HG03196 (cell line): ENCODE measurements around the gene TXNL4A.
"Not testable (repeated sequence)": the region's sequence is repeated elsewhere in the genome, so short reads cannot be mapped to it uniquely, and the experiment has no call there.

ENCODE experiments used
- ATAC-seq: cut with Tn5 transposase; IDR thresholded peaks from one replicate; pipeline ENCODE4 v1.9.1; 2021; ENCODE audit not compliant: unreplicated experiment

Gene TXNL4A

DNA sequence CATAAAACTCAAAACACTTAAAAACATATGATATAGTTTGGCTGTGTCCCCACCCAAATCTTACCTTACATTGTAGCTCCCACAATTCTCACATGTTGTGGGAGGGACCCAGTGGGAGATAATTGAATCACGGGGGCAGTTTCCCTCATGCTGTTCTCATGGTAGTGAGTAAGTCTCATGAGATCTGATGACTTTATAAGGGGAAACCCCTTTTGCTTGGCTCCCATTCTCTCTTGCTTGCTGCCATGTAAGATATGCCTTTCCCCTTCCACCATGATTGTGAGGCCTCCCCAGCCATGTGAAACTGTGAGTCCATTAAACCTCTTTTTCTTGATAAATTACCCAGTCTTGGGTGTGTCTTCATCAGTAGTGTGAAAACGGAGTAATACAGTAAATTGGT is 11.3 kb upstream of the TXNL4A start:
- ATAC-seq: not testable (repeated sequence)

DNA sequence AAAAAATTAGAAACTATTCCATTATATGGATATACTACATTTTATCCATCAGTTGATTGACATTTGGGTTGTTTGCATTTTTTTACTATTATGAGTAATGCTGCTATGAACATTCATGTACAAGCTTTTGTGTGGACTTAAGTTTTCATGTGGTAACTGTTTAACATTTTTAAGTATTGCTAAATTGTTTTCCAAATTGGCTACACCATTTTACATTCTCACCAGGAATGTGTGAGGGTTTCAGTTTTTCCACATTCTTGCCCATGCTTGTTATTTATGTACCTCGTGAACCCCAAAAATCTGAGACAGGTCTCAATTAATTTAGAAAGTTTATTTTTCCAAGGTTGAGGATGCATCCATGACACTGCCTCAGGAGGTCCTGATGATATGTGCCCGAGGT is 3.1 kb upstream of the TXNL4A start:
- ATAC-seq: no peak

DNA sequence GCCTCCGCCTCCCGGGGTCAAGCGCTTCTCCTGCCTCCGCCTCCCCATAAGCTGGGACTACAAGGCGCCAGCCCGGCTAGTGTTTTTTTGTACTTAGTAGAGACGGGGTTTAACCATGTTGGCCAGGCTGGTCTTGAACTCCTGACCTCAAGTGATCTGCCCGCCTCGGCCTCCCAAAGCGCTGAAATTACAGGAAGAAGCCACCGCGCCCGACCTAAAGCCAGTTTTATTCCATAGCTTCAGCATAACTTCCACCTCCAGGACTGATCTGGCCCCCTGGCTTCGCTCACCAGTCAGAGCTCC is 783 bp upstream of the TXNL4A start:
- ATAC-seq: no peak

DNA sequence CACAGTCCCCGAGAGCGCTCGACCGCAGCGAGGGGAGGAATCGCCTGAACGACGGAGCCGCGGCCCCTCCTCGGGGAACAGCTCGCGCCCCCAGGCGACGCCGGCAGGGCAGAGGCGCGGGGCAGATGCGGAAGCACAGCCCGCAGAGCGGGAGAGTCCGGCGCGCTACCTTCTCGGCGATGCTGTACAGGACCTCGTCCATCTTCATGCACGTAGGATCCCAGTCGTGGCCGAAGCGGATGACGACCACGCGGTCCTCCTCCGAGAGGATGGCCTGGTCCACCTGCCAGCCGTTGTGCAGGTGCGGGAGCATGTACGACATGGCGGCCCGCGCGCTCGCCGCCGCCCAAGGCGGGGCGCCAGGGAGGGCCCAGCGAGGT is 302 bp downstream of the TXNL4A start:
- peak; percentile 63 for ATAC-seq

DNA sequence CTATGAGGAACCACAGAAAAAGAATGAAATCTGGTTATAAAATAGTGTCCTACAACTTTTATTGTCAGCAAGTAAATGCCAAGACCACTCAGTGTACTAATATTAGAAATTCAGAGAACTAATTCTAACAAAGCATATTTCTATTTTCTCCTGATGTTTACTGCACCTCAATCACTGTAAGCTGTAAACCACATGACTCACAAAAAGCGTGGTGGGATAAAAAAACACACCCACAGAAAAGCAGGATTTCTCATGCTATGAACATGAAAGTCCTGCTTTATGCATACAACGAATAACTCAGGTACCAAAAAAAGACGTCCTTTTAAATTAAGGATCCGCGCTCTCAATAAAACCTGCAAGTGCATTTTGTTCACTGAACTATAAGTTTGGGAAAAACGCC is 797 bp downstream of the TXNL4A start:
- ATAC-seq: no peak

DNA sequence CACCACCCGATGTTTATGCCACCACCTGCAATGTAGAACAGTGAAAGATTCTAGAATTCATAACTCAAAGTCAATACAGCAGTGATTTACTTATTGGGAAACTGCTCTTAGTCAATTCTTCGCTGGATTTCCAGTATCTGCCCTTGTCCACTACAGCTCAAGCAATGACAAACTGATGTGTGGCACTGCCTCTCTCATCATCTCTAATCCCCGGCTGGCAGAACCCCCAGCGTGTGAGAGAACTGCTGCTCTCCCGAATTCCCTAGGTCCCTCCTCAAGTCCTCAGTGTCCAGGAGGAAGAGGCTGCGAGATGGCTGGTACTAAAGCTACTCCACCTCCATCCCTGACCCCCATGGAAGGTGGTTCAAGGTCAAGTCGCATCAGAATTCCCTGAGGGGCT is 1.6 kb downstream of the TXNL4A start:
- ATAC-seq: no peak

DNA sequence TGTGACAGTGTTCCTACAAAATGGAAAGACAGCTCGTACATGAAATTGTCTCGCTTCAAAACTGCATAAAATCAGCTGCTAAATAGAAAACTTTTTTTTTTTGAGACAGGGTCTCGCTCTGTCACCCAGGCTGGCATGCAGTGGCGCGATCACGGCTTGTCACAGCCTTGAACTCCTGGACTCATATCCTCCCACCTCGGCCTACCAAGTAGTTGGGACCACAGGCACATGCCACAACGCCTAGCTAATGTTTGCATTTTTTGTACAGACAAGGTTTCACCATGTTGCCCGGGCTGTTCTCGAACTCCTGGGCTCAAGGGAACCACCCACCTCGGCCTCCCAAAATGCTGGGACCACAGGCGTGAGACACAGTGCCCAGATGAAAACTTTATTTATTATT is 3.2 kb downstream of the TXNL4A start:
- no peak for ATAC-seq

DNA sequence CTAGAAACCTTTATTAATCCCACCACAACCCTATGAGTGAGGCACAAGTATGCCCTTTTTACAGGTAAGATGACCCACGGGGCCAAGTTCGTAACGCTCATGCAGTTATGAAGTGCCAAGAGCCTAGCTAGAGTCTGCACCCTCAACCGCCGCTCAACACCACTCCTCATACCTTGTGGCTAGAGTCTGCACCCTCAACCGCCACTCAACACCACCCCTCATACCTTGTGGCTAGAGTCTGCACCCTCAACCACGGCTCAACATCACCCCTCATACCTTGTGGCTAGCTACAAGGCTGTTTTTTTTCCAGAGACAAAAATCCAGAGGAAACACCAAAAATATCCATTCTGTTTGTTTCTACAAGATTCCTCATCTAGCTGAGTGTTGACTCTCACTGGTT is 4.6 kb downstream of the TXNL4A start:
- ATAC-seq: no peak

DNA sequence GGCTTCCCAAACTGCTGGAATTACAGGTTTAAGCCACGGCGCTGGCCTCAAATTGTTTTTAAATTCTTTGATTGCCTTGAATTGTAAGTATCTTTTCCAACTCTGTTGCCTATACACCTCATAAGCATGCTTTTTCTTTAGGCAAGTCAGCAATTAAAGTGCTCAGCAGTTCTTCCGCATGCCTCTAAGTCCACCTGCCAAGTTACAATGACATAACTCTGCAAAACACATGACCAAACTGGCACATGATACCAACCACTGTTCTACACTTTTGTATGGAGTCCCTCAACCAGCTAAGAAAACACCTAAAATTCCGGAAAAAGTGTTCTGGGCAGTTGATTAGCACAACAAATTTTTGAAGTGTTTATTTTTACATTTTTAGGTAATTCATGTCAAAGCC is 5.1 kb downstream of the TXNL4A start:
- ATAC-seq: no peak

DNA sequence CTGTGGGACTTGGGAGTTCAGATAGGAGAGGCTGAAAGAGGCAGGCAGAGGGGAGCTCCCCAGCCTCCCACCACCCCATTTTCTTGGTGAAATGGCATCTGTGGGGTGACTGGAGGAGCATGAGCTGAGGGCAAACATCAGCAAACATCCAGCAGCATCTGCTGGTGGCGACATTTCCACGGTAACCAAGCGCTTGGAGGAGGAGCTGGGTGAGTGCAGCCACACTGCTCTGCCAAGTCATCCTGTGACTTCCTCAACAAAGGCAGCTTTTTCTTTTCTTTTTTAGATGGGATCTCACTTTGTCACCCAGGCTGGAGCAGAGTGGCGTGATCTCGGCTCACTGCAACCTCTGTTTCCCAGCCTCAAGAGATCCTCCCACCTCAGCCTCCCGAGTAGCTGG is 5.6 kb downstream of the TXNL4A start:
- no peak for ATAC-seq

DNA sequence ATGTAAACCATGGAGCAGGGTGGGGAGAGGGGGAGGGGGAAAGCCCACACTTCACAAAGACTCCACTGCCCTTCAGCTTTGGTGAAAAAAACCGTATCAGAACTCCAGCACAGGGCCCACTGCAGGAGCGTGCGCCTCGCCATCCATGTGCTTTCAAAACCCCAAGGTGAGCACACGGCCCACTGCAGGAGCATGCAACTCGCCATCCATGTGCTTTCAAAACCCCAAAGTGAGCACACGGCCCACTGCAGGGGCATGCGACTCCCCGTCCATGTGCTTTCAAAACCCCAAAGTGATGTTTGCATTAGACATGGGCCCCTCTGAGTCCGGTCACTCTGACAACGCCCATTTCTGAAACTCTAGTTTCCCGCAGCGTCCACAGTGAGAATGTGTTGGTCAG is 7.8 kb downstream of the TXNL4A start:
- ATAC-seq: no peak

DNA sequence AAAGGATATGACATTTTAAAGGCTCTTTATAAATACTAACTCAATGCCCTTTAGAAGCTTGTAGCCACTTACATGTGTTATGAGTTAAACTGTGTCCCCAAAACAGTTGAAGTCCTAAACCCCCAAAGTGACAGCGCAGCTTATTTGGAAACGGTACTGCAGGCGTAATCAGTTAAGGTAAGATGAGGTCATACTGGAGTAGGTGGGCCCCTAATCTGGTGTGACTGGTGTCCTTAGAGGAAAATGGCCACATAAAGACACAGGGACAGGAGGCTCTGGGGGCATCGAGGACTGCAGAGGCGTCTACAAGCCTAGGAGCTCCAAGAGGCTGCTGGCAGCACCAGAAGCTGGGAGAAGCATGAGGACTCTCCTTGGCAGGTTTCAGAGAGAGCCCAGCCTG is 8.5 kb downstream of the TXNL4A start:
- no peak for ATAC-seq

DNA sequence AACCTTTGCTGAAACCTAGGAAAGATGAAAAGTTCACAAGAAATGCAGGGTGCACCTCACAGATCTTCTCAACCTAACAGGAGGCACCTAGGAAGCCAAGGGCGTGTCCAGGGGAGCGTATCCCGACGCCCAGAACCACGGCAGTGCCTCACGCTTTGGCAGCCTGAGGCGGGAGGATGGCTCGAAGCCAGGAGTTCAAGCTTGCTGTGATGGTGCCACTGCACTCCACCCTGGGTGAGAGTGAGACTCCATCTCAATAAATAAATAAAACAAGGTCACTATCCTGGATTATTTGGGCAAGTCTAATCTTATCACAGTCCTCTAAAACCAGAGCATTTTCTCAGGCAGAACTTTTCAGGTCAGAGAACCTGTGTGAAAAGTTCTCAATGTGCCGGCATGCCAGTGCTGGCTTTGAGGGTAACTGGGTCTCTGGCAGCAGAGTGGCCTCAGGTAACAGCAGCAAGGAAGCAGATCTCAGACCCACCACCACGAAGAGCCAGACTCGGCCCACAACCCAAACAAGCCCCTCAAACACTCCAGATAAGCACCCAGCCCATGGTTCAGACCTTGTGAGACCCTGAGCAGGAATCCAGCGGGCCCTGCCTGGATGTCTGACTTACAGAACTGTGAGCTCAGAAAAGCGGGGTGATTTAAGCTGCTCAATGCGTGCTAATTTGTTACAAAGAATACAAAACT is 12.2 kb downstream of the TXNL4A start:
- ATAC-seq: no peak

DNA sequence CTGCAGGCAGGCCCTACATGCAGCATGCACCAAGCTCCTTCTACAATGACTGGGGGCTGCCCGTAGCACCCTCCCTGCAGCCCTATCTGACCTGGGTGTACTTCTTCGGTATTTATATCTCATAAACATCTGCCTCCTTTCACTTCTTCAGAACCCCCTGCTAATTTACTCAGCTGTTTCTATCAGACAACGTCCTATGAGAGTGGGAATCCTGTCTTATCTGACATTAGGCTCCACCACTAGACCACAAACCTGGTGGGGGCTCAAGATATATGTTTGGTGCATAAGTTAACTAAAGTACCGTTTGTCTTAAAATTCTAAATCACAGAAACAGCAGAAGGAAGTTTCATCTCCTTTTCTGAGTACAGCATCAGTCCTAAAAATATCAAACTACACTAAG is 13.3 kb downstream of the TXNL4A start:
- ATAC-seq: no peak

DNA sequence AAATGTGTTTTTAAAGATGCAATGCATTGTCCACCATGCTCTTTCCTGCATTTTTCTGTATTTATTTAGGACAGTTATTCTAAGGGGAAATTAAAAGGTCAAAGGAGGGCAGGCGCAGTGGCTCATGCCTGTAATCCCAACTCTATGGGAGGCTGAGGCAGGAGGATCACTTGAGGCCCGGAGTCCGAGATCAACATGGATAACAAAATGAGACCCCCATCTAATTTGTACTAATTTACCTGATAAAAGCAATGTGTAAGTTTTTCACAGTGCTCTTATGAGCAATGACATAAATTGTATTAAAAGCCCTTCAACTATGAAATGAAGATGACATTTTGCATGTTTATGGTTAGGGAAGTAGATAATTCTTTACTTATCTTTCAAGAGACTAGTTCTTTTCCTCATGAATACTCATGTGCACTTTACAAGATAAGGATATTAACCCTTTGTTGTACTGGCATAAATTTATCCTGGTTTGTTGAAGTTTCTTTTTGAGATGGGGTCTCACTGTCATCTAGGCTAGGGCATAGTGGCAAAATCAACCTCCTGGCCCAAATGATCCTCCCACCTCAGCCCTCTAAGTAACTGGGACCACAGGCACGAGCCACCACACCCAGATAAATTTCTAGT is 14.2 kb downstream of the TXNL4A start:
- ATAC-seq: no peak

DNA sequence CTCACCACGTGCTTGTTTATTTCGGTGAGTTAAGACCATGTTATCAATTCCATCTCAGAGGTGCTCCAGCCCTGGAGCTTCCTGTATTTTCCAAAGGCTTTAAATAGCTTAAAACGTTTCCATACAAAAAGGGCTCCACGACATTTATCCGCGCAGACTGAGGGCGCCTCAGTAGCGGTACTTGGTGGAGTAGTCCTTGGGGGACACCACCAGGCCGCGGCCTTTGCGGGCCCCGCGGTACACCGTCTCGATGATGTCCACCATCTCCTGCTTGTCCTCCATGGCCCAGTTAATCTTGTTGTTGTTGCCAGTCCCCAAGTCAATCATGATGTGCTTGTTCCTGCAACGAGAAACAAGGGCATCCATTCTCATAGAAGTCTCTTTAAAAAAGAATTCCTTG is 14.8 kb downstream of the TXNL4A start:
- ATAC-seq: no peak

DNA sequence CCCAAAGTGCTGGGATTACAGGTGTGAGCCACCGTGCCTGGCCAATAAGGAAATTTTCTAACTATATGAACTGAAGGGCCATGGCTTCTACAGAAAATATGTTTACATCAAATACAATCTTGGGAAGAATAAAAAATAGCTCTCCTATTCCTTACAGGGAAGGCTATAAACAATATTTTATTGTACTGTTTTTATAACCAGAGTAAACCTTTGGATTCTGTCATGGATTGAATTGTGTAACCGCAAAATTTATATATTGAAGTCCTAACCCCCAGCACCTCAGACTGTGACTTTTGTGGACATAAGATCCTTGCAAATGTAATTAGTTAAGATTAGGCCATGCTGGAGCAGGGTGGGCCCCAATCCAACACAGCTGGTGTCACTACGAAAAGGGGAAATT is 15.6 kb downstream of the TXNL4A start:
- no peak for ATAC-seq

DNA sequence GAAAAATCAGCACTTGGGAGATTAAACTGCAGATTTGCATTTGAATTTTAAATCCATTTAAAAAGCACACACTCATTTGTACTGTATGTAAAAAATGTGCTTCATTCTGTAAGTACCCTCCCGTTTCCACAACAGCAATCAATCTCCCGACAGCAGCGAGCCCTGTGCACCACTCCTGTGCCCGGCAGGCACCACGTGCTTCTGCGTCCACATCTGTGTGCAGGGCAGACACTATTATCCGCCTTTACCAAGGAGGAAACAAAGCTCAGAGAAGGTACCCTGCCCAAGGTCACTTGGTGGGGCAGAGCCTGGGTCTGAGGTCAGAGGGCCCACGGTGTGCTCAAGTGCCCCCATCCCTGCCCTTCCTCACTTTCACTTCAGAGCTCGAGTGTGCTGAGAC is 16.4 kb downstream of the TXNL4A start:
- ATAC-seq: no peak

DNA sequence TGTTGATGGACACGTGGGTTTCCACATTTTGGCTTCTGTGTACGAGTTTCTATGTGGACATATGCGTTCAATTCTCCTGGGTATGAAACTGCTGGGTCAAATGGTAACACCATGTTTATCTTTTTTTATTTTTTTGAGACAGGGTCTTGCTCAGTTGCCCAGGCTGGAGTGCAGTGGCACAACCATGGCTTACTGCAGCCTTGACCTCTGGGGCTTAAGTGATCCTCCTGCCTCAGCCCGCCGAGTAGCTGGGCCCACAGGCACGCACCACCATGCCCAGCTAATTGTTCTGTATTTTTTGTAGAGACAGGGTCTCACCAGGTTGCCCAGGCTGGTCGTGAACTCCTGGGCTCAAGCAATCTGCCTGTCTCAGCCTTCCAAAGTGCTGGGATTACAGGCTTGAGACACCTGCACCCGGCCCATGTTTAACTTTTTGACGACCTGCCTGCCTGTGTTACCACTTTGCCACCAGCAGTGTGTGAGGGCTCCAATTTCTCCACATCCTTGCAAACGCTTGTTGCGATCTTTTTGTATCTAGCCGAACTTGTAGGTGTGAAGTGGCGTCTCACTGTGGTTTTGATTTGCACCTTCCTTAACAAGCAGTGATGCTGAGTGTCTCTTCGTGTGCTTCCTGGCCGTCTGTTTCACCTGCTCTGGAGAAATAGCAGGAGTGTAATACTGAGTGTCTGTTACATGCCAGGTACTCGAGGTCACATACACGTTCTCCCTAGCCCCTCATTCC is 17.0 kb downstream of the TXNL4A start:
- no peak for ATAC-seq

DNA sequence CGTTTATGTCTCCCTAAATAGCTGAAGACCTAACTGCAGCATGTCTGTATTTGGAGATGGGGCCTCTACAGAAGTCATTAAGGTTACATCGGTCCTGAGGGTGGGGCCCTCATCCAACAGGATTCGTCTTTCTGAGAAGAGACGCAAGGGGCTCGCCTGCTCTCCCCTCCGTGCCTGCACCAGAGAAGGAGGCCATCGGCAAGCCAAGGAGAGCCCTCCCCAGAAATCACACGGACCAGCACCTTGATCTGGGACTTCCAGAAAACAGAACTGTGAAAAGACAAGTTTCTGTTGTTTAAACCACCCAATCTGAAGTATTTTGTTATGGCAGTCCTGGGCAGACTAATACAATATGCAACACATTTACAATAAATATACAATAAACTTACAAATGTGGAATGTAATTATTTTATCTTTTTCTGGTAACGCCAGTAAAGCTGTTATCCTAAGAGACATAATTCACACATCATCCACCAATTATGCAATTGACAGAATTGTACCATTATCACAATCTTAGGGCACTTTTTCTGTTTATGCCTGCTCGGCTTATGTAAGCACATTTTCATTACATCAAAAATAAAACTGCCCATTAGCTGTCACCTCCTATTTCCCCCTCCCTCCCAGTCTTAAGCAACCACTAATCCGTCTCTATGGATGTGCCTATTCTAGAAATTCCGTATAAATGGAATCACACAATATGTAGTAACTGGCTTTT is 17.8 kb downstream of the TXNL4A start:
- no peak for ATAC-seq

DNA sequence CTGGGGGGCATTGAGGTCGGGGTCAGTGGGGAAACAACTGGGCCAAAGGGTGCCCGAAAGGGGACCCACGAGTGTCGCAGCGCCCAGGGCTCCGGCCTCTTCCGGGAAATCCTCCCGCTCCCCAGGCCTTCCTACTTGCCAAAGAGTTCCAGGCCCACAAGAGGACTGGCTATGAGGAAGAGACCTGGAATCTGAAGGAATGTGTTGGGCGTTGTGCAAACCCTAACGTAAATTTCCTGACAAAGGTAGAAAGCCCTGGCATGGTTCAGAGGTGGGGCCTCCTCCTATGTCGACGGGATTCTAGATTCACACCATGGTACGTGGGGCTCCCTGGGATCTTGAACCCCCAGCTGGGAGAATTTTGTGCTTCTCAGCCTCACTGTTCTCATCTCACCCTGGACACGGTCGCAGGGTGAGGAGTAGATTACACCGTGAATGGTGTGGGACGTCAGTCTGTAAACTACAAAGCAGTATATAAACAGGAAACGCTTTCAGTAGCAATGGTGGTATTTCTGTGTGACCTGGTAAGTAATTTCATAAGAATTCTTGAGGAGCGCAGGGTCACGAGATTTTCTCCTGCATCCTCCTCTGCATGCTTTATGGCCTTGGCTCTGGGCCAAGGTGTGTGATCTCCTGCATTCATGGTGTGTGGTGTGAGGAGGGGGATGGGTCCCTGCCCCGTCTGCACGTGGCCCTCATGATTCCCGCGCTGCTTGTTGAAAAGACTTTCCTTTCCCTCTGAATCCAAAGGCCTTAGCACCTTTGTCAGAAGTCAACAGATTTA is 23.1 kb downstream of the TXNL4A start:
- ATAC-seq: no peak
